Vagina (tissue), 2 donors: ENCODE data around the gene CDH4. TPM values are rescaled to one million over a fixed set of nuclear protein-coding genes. Genes with fewer than 3 reads are reported as not detected.

Experiments used
- DNase-seq, 2 donors: peaks; one replicate each; pipeline ENCODE4 v3.0.0-alpha.2; 2017; ENCODE audit errors: extremely low spot score in 2 of 2
- H3K27ac ChIP-seq: fragments of 200-600 bp; sonication (generic); one replicate; pipeline ENCODE4 v1.5.1; 2019
- H3K27me3 ChIP-seq: fragments of 200-600 bp; sonication (generic); one replicate; pipeline ENCODE4 v1.5.1; 2019
- H3K36me3 ChIP-seq, 2 donors: fragments of 200-600 bp; sonication (generic); one replicate each; pipeline ENCODE4 v1.5.1; 2017 to 2019
- H3K4me1 ChIP-seq: fragments of 200-600 bp; sonication (generic); one replicate; pipeline ENCODE4 v1.5.1; 2019
- H3K4me3 ChIP-seq, 2 donors: fragments of 200-600 bp; sonication (generic); 1 replicate in 1 of 2; 2 replicates in 1 of 2; pipeline ENCODE4 v1.5.1; 2016 to 2019
- H3K9me3 ChIP-seq: fragments of 200-600 bp; sonication (generic); one replicate; pipeline ENCODE4 v1.5.1; 2019
- CTCF ChIP-seq, 3 experiments: fragments of 450-650 bp in 2 of 3; fragments of 200-600 bp in 1 of 3; sonication (generic) in 1 of 3; IDR thresholded peaks; one replicate each; pipeline ENCODE4 v1.5.1; 2017 to 2019; ENCODE audit warnings: antibody characterized with exemption in 3 of 3, mild to moderate bottlenecking in 2 of 3, moderate library complexity in 2 of 3
- POLR2A ChIP-seq, 2 donors: fragments of 450-650 bp; IDR thresholded peaks; one replicate each; pipeline ENCODE4 v1.6.1; 2017; ENCODE audit warnings: antibody characterized with exemption in 2 of 2, mild to moderate bottlenecking in 2 of 2, moderate library complexity in 2 of 2
- POLR2AphosphoS5 ChIP-seq, 2 donors: sonication (generic); formaldehyde crosslinking; IDR thresholded peaks; one replicate each; pipeline ENCODE4 v1.9.0; 2017; ENCODE audit warnings: antibody characterized with exemption in 2 of 2, mild to moderate bottlenecking in 2 of 2, low read depth in 1 of 2; ENCODE audit not compliant: insufficient read depth in 1 of 2
- intact Hi-C: fragments of 100-400 bp; cut with DNase I; formaldehyde crosslinking; loops from one replicate; pipeline ENCODE4 v1.15.1; 2023
- total RNA-seq: library from RNA; depleted of rRNA; stranded (reverse); fragments of >200 nt; gene quantifications from one replicate; pipeline ENCODE4 v1.2.3, GENCODE V29; 2016

Gene CDH4
- total RNA-seq, 1 donor from 2014 or later: 0.25 TPM

- TF ChIP-seq POLR2A (IDR thresholded peaks at IDR 0.05) (no peak), POLR2AphosphoS5 (IDR thresholded peaks at IDR 0.05; ENCODE audit: insufficient read depth in 1 of 2, low read depth in 1 of 2) (no peak), CTCF (IDR thresholded peaks at IDR 0.05) (no peak)
- no peaks in the 10 kb centered on the region for H3K9me3 ChIP-seq
- no peak overlapping the region for H3K4me3 ChIP-seq
- intact Hi-C loops: no loop called here
- no peaks in the 10 kb centered on the region for H3K36me3 ChIP-seq
- DNase-seq: no peak
- H3K27ac ChIP-seq: no peak overlapping the region
- H3K27me3 ChIP-seq: no peaks in the 10 kb centered on the region
- H3K4me1 ChIP-seq: no peaks in the 10 kb centered on the region
These were observed 674.2 kb downstream of the CDH4 start for GRCh38 chr20:61926253-61926613.

GRCh38 chr20:61926796-61927192 is 674.7 kb downstream of the CDH4 start:
- intact Hi-C loops: no loop called here
- H3K36me3 ChIP-seq: no peaks in the 10 kb centered on the region
- H3K4me1 ChIP-seq: no peaks in the 10 kb centered on the region
- H3K4me3 ChIP-seq: no peak overlapping the region
- H3K27ac ChIP-seq: no peak overlapping the region
- H3K9me3 ChIP-seq: no peaks in the 10 kb centered on the region
- H3K27me3 ChIP-seq: no peaks in the 10 kb centered on the region
- TF ChIP-seq POLR2AphosphoS5 (IDR thresholded peaks at IDR 0.05; ENCODE audit: insufficient read depth in 1 of 2, low read depth in 1 of 2): no peak
- TF ChIP-seq CTCF (IDR thresholded peaks at IDR 0.05): no peak
- no peak for TF ChIP-seq POLR2A (IDR thresholded peaks at IDR 0.05)
- DNase-seq: no peak

- Histone ChIP-seq H3K9me3 (no peaks in the 10 kb centered on the region), H3K27me3 (no peaks in the 10 kb centered on the region), H3K4me1 (no peaks in the 10 kb centered on the region), H3K4me3 (no peak overlapping the region), H3K36me3 (no peaks in the 10 kb centered on the region), H3K27ac (no peak overlapping the region)
- intact Hi-C loops: no loop called here
- TF ChIP-seq POLR2A (IDR thresholded peaks at IDR 0.05): no peak
- TF ChIP-seq POLR2AphosphoS5 (IDR thresholded peaks at IDR 0.05; ENCODE audit: insufficient read depth in 1 of 2, low read depth in 1 of 2): no peak
- no peak for TF ChIP-seq CTCF (IDR thresholded peaks at IDR 0.05)
- no peak for DNase-seq
These were observed 675.2 kb downstream of the CDH4 start for GRCh38 chr20:61927193-61927825.

- no peak overlapping the region for H3K4me3 ChIP-seq
- H3K9me3 ChIP-seq: no peaks in the 10 kb centered on the region
- H3K4me1 ChIP-seq: no peaks in the 10 kb centered on the region
- DNase-seq: no peak
- no peak overlapping the region for H3K27ac ChIP-seq
- H3K36me3 ChIP-seq: no peaks in the 10 kb centered on the region
- no peaks in the 10 kb centered on the region for H3K27me3 ChIP-seq
- intact Hi-C loops: no loop called here
- no peak for TF ChIP-seq POLR2AphosphoS5 (IDR thresholded peaks at IDR 0.05; ENCODE audit: insufficient read depth in 1 of 2, low read depth in 1 of 2)
- TF ChIP-seq POLR2A (IDR thresholded peaks at IDR 0.05): no peak
- TF ChIP-seq CTCF (IDR thresholded peaks at IDR 0.05): no peak
These were observed 675.9 kb downstream of the CDH4 start for GRCh38 chr20:61927826-61928541.

- H3K36me3 ChIP-seq: no peaks in the 10 kb centered on the region
- TF ChIP-seq CTCF (IDR thresholded peaks at IDR 0.05) (no peak), POLR2AphosphoS5 (IDR thresholded peaks at IDR 0.05; ENCODE audit: insufficient read depth in 1 of 2, low read depth in 1 of 2) (no peak), POLR2A (IDR thresholded peaks at IDR 0.05) (no peak)
- H3K9me3 ChIP-seq: no peaks in the 10 kb centered on the region
- intact Hi-C loops: no loop called here
- DNase-seq: no peak
- no peaks in the 10 kb centered on the region for H3K4me1 ChIP-seq
- H3K27ac ChIP-seq: no peak overlapping the region
- H3K27me3 ChIP-seq: no peaks in the 10 kb centered on the region
- H3K4me3 ChIP-seq: no peak overlapping the region
These were observed 677.5 kb downstream of the CDH4 start for GRCh38 chr20:61929561-61929960.
